Right lobe of liver (tissue), 4 donors: ENCODE measurements around the gene DYSF.

Source experiments
- CTCF ChIP-seq, 4 donors: fragments of 200-600 bp in 3 of 4; fragments of 450-650 bp in 1 of 4; IDR thresholded peaks; one replicate each; pipeline versions ENCODE4 v1.5.1 to v1.8.0; 2016 to 2022; ENCODE audit warnings: antibody characterized with exemption in 4 of 4, mild to moderate bottlenecking in 2 of 4
- POLR2A ChIP-seq: fragments of 450-650 bp; IDR thresholded peaks from one replicate; pipeline ENCODE4 v1.6.1; 2017; ENCODE audit warnings: antibody characterized with exemption, mild to moderate bottlenecking
- donor health status: DM: no; HTN: no; CAD: no.
- donor health status: DM: no; HTN: no; CAD: no.
- donor health status: DM: no; HTN: yes; CAD: no.

GRCh38 chr2:71556692-71557250, 103.4 kb downstream of the DYSF start:
- TF ChIP-seq CTCF (IDR thresholded peaks at IDR 0.05) (no peak), POLR2A (no peak)
